ENCODE results near the gene LRMDA. TPM values are rescaled to one million over a fixed set of nuclear protein-coding genes. Genes with fewer than 3 reads are reported as not detected.

Gene LRMDA
- total RNA-seq, 3 donors from 2014 or later = 8.3 to 17.1 (median 11.1) TPM

DNA sequence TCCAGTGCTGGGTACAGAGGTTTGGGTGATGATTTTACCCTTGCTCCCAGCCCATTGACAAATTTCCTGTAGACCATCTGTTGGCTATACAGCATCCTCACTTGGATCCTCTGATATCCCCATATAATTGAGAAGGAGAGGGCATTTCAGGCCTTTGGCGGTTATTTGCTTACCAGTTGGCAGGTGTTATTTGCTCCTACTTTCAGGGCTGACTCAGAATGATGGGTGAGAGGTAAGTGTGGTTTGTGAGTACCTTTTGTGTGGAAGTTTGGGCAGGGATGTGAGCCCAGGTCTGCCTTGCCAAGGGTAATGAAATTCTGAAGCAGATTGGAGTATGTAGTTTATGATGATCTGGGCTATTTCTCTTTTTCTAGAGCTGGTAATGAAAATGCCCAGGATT, 93.6 kb downstream of the LRMDA start:
- no peak for DNase-seq (ENCODE audit: low spot score in 2 of 2)
- H3K36me3 ChIP-seq = no peaks in the 10 kb centered on the region
- H3K4me1 ChIP-seq = no peaks in the 10 kb centered on the region
- TF ChIP-seq, protein P1, sequence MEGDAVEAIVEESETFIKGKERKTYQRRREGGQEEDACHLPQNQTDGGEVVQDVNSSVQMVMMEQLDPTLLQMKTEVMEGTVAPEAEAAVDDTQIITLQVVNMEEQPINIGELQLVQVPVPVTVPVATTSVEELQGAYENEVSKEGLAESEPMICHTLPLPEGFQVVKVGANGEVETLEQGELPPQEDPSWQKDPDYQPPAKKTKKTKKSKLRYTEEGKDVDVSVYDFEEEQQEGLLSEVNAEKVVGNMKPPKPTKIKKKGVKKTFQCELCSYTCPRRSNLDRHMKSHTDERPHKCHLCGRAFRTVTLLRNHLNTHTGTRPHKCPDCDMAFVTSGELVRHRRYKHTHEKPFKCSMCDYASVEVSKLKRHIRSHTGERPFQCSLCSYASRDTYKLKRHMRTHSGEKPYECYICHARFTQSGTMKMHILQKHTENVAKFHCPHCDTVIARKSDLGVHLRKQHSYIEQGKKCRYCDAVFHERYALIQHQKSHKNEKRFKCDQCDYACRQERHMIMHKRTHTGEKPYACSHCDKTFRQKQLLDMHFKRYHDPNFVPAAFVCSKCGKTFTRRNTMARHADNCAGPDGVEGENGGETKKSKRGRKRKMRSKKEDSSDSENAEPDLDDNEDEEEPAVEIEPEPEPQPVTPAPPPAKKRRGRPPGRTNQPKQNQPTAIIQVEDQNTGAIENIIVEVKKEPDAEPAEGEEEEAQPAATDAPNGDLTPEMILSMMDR (IDR thresholded peaks at IDR 0.05) = no peak
- no peak for TF ChIP-seq POLR2A (IDR thresholded peaks at IDR 0.05)
- TF ChIP-seq POLR2AphosphoS5 (IDR thresholded peaks at IDR 0.05) = no peak
- no peaks in the 10 kb centered on the region for H3K9me3 ChIP-seq
- H3K27ac ChIP-seq = no peak overlapping the region
- H3K27me3 ChIP-seq = no peaks in the 10 kb centered on the region
- no peak overlapping the region for H3K4me3 ChIP-seq
- intact Hi-C loops (cut with DNase I; ENCODE audit: low total_unique reads) = no loop called here

DNA sequence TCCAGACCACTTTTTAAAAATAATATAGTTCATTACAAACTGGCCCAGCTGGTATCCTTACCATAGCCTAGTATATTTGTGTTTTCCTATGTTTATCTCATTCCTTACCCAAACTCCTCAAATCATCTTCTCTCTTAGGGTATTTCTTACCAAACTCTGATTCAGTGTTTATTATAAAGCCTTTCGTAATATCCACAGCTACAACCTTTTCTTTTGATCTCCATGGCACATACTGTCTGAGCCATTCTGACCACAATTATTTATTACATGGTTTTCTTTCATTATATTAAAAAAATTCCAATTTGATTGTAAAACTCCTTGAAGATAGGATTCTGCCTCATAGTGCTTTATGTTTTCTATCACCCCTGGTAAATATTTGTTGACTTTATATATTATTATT, 94.2 kb downstream of the LRMDA start:
- Histone ChIP-seq H3K27ac (no peak overlapping the region), H3K9me3 (no peaks in the 10 kb centered on the region), H3K27me3 (no peaks in the 10 kb centered on the region), H3K4me3 (no peak overlapping the region), H3K4me1 (no peaks in the 10 kb centered on the region), H3K36me3 (no peaks in the 10 kb centered on the region)
- intact Hi-C loops (cut with DNase I; ENCODE audit: low total_unique reads) = no loop called here
- no peak for DNase-seq (ENCODE audit: low spot score in 2 of 2)
- no peak for TF ChIP-seq POLR2AphosphoS5 (IDR thresholded peaks at IDR 0.05)
- TF ChIP-seq POLR2A (IDR thresholded peaks at IDR 0.05) = no peak
- TF ChIP-seq, protein P1 (IDR thresholded peaks at IDR 0.05) = no peak

DNA sequence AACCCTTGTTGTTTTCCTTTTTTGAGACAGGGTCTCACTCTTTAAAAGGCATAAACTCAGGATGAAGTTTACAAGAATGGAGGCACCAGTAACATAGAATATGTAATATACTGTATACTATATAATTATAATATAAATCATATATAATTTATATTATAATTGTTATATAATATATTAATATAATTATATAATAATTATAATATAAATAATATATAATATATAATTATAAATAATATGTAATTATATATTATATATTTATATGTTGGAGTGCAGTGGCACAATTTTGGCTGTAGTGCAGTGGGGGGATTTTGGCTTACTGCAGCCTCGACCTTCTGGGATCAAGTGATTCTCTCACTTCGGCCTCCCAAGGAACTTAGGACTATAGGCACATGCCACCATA, 96.1 kb downstream of the LRMDA start:
- Histone ChIP-seq H3K4me1 (no peaks in the 10 kb centered on the region), H3K36me3 (no peaks in the 10 kb centered on the region), H3K27me3 (no peaks in the 10 kb centered on the region), H3K9me3 (no peaks in the 10 kb centered on the region), H3K4me3 (no peak overlapping the region), H3K27ac (no peak overlapping the region)
- no peak for DNase-seq (ENCODE audit: low spot score in 2 of 2)
- intact Hi-C loops (cut with DNase I; ENCODE audit: low total_unique reads) = no loop called here
- TF ChIP-seq, protein P1 (IDR thresholded peaks at IDR 0.05) = no peak
- TF ChIP-seq POLR2A (IDR thresholded peaks at IDR 0.05) = no peak
- TF ChIP-seq POLR2AphosphoS5 (IDR thresholded peaks at IDR 0.05) = no peak

DNA sequence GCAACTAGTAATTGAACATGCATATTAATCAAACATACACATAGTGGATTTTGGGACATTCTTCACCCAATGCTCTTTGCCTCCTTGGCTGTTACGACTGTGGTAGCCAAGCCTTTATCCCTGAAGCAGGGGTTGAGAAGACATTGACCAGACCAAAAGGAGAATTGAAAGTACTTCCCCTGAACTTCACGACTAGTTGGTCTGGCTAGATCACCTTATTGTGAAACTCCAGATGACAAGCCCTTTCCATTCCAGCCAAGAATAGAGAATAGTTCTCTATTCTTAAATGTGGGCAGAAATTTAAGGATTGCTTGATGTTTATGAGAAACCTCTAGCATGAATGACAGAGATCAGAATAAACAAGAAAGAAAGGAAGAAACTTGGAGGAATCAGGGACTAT, 97.0 kb downstream of the LRMDA start:
- Histone ChIP-seq H3K27ac (no peak overlapping the region), H3K9me3 (no peaks in the 10 kb centered on the region), H3K27me3 (no peaks in the 10 kb centered on the region), H3K36me3 (no peaks in the 10 kb centered on the region), H3K4me1 (no peaks in the 10 kb centered on the region), H3K4me3 (no peak overlapping the region)
- intact Hi-C loops (cut with DNase I; ENCODE audit: low total_unique reads) = no loop called here
- TF ChIP-seq, protein P1 (IDR thresholded peaks at IDR 0.05) = no peak
- TF ChIP-seq POLR2AphosphoS5 (IDR thresholded peaks at IDR 0.05) (no peak), POLR2A (IDR thresholded peaks at IDR 0.05) (no peak)
- no peak for DNase-seq (ENCODE audit: low spot score in 2 of 2)

DNA sequence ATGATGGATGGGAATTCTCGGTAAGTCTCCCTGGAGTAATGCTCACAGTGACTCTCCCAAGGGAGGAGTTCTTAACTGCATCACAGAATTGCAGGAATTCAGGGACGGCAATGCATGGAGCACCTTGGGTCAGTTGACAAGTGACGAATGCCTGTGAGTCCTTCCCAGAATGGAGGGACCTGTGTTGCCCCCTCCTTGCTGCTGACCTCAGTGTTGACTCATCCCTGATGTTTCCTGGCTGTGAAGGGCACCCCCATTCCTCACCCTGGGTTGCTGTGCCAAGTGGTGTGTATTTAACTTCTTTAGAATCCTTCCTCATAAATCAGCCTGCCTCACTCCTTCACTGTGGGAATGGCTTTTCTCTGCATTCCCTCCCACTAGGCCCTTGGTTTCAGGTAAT, 98.9 kb downstream of the LRMDA start:
- H3K4me3 ChIP-seq = no peak overlapping the region
- no peak overlapping the region for H3K27ac ChIP-seq
- no peaks in the 10 kb centered on the region for H3K9me3 ChIP-seq
- no peak for TF ChIP-seq POLR2A (IDR thresholded peaks at IDR 0.05)
- peak in 1 of 3 donors; percentile 19 for TF ChIP-seq POLR2AphosphoS5 (IDR thresholded peaks at IDR 0.05)
- TF ChIP-seq, protein P1 (IDR thresholded peaks at IDR 0.05) = no peak
- no peaks in the 10 kb centered on the region for H3K36me3 ChIP-seq
- no peak for DNase-seq (ENCODE audit: low spot score in 2 of 2)
- H3K27me3 ChIP-seq = no peaks in the 10 kb centered on the region
- intact Hi-C loops (cut with DNase I; ENCODE audit: low total_unique reads) = no loop called here
- no peaks in the 10 kb centered on the region for H3K4me1 ChIP-seq
